ENCODE measurements around the gene RAF1. TPM values are rescaled to one million over a fixed set of nuclear protein-coding genes. Genes with fewer than 3 reads are reported as not detected.
A peak's percentile ranks its signal among the peaks of the same experiment; 100 is the strongest.

RAF1 gene
- total and polyA plus RNA-seq, 9 of the 15 experiments (the other 6 are each of a cell fraction or from before 2014, with no cell fraction given) = 28.0 to 183 (median 85.6) TPM

GRCh38 chr3:12662593-12663400 lies 1.1 kb downstream of the RAF1 start (continued):
- 0 out of 2 replicates have a peak, but pooled peaks have one; percentile 54 for TF ChIP-seq NKRF (IDR thresholded peaks at IDR 0.05; ENCODE audit: borderline replicate concordance)
- TF ChIP-seq CBFA2T3 (IDR thresholded peaks at IDR 0.05) = 0 out of 2 replicates have a peak, but pooled peaks have one; percentile 10
- peak; percentile 25; the same call in 1 of the 2 replicates for TF ChIP-seq MYC (IDR thresholded peaks at IDR 0.05; ENCODE audit: low read depth, low read length)
- no peak for TF ChIP-seq MYC (CRISPR knock-in tag; IDR thresholded peaks at IDR 0.05; ENCODE audit: borderline replicate concordance, low read depth)
- TF ChIP-seq MTA1 (IDR thresholded peaks at IDR 0.05; ENCODE audit: borderline replicate concordance) = 0 out of 2 replicates have a peak, but pooled peaks have one; percentile 13
- no peak for TF ChIP-seq ZBTB5 (IDR thresholded peaks at IDR 0.05)
- TF ChIP-seq RBBP5 (IDR thresholded peaks at IDR 0.05; ENCODE audit: borderline replicate concordance, insufficient read depth, low read length, poor library complexity, severe bottlenecking) = peak; percentile 26
- peak in 1 of 2 experiments; percentile 70; a peak in 1 of 4 replicates for TF ChIP-seq SIN3A (IDR thresholded peaks at IDR 0.05; ENCODE audit: borderline replicate concordance in 2 of 2, control insufficient read depth in 1 of 2, low read depth in 2 of 2, low read length in 2 of 2)
- no peak for TF ChIP-seq ARID3A (IDR thresholded peaks at IDR 0.05; ENCODE audit: borderline replicate concordance, low read depth, low read length)
- TF ChIP-seq DACH1 (IDR thresholded peaks at IDR 0.05; ENCODE audit: partially characterized antibody) = peak; percentile 81
- peak; percentile 75 for TF ChIP-seq L3MBTL2 (IDR thresholded peaks at IDR 0.05)
- no peak for TF ChIP-seq NR4A1 (CRISPR knock-in tag; IDR thresholded peaks at IDR 0.05)
- TF ChIP-seq NR4A1 (tag; IDR thresholded peaks at IDR 0.05) = 0 out of 2 replicates have a peak, but pooled peaks have one; percentile 73
- no peak for TF ChIP-seq LCOR (CRISPR knock-in tag; IDR thresholded peaks at IDR 0.05)
- TF ChIP-seq ZBTB17 (CRISPR knock-in tag; IDR thresholded peaks at IDR 0.05) = 0 out of 2 replicates have a peak, but pooled peaks have one; percentile 65
- no peak for TF ChIP-seq PTRF (tag; IDR thresholded peaks at IDR 0.05)

Measured in K562 (cell line).